Hepatocyte (in vitro differentiated cells): Measurements from ENCODE around the gene ZKSCAN3.

Source experiments
- EZH2 ChIP-seq: fragments of 200-600 bp; sonication (generic); IDR thresholded peaks from 2 replicates; pipeline ENCODE4 v1.6.1; 2016; ENCODE audit warnings: antibody characterized with exemption, mild to moderate bottlenecking, borderline replicate concordance
- EZH2phosphoT487 ChIP-seq: fragments of 200-600 bp; sonication (generic); IDR thresholded peaks from one replicate; pipeline ENCODE4 v1.6.1; 2018; ENCODE audit warnings: antibody characterized with exemption, mild to moderate bottlenecking, low read depth, moderate library complexity; ENCODE audit not compliant: unreplicated experiment, severe bottlenecking
- TF ChIP-seq, protein P1 (sequence below): fragments of 200-600 bp; sonication (generic); IDR thresholded peaks from 2 replicates; pipeline ENCODE4 v1.5.1; 2016; ENCODE audit warnings: antibody characterized with exemption, mild to moderate bottlenecking; ENCODE audit not compliant: poor library complexity

DNA sequence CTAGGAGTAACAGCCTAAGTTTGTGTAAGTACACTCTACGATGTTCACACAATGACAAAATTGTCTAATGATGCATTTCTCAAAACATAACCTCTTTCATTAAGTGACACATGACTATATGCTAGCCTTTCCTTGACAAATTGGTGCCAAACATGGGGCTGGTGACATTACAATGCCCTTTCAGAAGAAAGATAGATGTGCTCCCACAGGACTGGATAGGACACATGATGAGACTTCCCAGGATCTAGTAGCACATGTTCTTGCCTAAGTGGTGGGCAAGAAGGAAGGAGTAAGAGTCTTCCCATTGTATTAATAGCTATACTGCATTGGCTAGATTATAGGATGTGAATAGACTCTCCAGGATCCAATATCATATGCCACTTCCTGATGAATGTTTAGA is 21.5 kb downstream of the ZKSCAN3 start:
- no peak for TF ChIP-seq EZH2
- TF ChIP-seq, protein P1, sequence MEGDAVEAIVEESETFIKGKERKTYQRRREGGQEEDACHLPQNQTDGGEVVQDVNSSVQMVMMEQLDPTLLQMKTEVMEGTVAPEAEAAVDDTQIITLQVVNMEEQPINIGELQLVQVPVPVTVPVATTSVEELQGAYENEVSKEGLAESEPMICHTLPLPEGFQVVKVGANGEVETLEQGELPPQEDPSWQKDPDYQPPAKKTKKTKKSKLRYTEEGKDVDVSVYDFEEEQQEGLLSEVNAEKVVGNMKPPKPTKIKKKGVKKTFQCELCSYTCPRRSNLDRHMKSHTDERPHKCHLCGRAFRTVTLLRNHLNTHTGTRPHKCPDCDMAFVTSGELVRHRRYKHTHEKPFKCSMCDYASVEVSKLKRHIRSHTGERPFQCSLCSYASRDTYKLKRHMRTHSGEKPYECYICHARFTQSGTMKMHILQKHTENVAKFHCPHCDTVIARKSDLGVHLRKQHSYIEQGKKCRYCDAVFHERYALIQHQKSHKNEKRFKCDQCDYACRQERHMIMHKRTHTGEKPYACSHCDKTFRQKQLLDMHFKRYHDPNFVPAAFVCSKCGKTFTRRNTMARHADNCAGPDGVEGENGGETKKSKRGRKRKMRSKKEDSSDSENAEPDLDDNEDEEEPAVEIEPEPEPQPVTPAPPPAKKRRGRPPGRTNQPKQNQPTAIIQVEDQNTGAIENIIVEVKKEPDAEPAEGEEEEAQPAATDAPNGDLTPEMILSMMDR: no peak
- TF ChIP-seq EZH2phosphoT487: no peak
